Measurements from ENCODE around the gene APOA5. TPM values are rescaled to one million over a fixed set of nuclear protein-coding genes. Genes with fewer than 3 reads are reported as not detected.
"Not testable (repeated sequence)": the region's sequence is repeated elsewhere in the genome, so short reads cannot be mapped to it uniquely, and the experiment has no call there.

APOA5 gene
- total RNA-seq, 1 donor, result not detected

DNA sequence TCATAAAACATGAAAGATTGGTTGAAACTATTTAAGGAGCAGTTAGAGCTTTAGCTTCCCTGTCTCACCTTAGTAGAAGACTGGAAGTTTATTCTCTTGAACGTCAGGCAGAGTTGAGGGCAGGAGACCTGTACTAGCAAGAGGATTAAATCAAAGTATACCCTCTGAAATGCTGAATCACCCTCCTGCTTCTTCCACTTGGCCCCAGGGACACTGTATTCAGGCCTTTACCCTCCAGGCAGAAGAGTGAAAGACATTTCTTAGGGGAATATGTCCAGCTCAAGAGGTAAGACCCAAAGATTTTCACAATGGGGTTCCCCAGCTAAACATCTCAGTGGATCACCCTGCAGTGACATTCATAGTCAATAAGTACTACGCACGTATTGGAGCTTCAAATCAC lies 19.5 kb upstream of the APOA5 start:
- no peak overlapping the region for H3K27ac ChIP-seq (ENCODE audit: low read depth, low read length)
- H2AFZ ChIP-seq (ENCODE audit: low read length), result peak overlapping the region; percentile 23
- H3K9me3 ChIP-seq (ENCODE audit: low read depth, low read length), result no peaks in the 10 kb centered on the region
- no peaks in the 10 kb centered on the region for H4K20me1 ChIP-seq (ENCODE audit: insufficient read depth, low read length)
- no peak for DNase-seq (ENCODE audit: insufficient read length, low spot score, missing footprints)
- H3K4me2 ChIP-seq (ENCODE audit: insufficient read depth, low read length), result no peak overlapping the region
- no peaks in the 10 kb centered on the region for H3K79me2 ChIP-seq (ENCODE audit: insufficient read depth, low read length)
- H3K4me1 ChIP-seq (ENCODE audit: insufficient read depth, low read length), result peaks cover 16% of the 10 kb centered on the region
- TF ChIP-seq, protein P1, sequence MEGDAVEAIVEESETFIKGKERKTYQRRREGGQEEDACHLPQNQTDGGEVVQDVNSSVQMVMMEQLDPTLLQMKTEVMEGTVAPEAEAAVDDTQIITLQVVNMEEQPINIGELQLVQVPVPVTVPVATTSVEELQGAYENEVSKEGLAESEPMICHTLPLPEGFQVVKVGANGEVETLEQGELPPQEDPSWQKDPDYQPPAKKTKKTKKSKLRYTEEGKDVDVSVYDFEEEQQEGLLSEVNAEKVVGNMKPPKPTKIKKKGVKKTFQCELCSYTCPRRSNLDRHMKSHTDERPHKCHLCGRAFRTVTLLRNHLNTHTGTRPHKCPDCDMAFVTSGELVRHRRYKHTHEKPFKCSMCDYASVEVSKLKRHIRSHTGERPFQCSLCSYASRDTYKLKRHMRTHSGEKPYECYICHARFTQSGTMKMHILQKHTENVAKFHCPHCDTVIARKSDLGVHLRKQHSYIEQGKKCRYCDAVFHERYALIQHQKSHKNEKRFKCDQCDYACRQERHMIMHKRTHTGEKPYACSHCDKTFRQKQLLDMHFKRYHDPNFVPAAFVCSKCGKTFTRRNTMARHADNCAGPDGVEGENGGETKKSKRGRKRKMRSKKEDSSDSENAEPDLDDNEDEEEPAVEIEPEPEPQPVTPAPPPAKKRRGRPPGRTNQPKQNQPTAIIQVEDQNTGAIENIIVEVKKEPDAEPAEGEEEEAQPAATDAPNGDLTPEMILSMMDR (IDR thresholded peaks at IDR 0.05; ENCODE audit: extremely low read depth, low read depth, low read length), result no peak
- no peaks in the 10 kb centered on the region for H3K36me3 ChIP-seq (ENCODE audit: insufficient read depth, low read length)
- no peaks in the 10 kb centered on the region for H3K27me3 ChIP-seq (ENCODE audit: insufficient read depth, low read length)
- no peak overlapping the region for H3K4me3 ChIP-seq (ENCODE audit: insufficient read depth, low read length)

DNA sequence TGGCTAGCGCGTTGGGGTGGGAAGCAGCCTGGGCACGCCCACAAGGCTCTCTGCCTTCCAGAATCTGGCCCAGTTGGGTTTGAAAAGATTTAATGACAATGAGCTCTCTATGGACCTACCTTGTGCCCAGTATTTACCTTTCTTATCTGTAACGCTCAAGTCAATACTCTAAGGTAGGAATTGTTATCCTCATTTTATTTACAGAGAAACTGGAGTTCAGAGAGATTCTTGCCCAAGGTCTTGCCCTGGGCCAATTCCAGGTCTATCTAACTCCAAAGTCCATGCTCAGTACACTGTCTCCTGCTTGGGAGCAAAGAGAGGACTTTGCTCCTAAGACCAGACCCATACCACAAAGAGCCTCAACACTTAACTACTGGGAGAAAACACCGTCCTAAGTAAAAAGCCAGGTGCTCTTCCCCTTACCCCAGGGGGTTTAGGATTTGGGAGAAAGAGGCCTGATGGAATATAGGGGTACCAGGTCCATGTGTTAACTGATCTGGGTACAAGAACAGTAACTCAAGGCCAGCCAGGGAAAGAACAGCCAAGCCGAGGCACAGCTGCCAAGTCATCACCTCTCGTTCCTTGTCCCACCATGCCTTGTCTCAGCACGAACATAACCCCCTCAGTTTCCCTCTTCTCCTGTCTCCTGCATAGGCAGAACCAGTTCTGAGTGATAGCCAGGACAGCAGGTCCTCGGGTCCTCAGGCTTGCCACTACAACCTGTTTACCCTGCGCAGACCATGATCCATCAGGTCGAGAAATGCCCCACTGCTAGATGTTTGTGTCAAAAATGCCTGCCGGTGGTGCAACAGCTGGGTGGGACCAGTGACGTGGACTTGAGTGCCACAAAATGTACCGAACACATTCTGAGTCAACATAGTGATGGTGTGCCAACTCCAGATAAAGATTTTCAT lies 16.8 kb upstream of the APOA5 start:
- no peaks in the 10 kb centered on the region for H3K36me3 ChIP-seq (ENCODE audit: insufficient read depth, low read length)
- H3K27ac ChIP-seq (ENCODE audit: low read depth, low read length), result peak overlapping the region; percentile 94
- H3K4me1 ChIP-seq (ENCODE audit: insufficient read depth, low read length), result peaks cover 10% of the 10 kb centered on the region
- peak overlapping the region; percentile 59 for H3K4me2 ChIP-seq (ENCODE audit: insufficient read depth, low read length)
- no peak overlapping the region for H3K4me3 ChIP-seq (ENCODE audit: insufficient read depth, low read length)
- H2AFZ ChIP-seq (ENCODE audit: low read length), result peak overlapping the region; percentile 70
- DNase-seq (ENCODE audit: insufficient read length, low spot score, missing footprints), result no peak
- no peaks in the 10 kb centered on the region for H4K20me1 ChIP-seq (ENCODE audit: insufficient read depth, low read length)
- H3K9me3 ChIP-seq (ENCODE audit: low read depth, low read length), result no peaks in the 10 kb centered on the region
- no peaks in the 10 kb centered on the region for H3K27me3 ChIP-seq (ENCODE audit: insufficient read depth, low read length)
- TF ChIP-seq, protein P1 (IDR thresholded peaks at IDR 0.05; ENCODE audit: extremely low read depth, low read depth, low read length), result no peak
- no peaks in the 10 kb centered on the region for H3K79me2 ChIP-seq (ENCODE audit: insufficient read depth, low read length)

DNA sequence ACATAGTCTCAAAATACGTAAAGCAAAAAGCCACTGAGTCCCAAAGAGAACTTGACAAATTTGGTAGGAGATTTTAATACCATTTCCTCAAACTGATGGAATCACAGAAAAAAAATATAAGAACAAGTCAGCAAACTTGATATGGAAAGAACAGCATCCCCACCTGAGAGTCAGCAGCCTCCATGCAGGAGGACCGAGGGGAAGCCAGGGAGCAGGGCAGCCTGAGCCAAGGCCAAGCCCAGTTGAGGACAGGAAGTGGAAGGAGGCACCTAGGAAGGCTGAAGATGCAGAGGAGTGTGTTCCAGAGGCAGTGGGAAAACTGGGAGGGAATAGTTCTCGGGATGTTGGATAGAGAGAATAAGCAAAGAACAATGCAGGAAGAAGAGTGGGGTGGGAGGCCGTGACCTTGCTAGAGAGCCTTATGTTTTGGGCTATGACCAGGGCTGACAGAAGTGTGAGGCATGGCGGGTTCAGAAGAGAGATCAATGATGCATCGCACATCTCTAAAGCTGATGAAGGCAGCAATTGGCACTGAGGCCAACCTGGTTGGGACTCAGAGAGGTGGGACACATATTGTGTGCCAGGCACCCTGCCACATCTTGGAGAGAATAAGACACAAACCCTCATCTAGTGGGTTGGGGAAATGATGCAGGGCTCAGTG lies 16.1 kb upstream of the APOA5 start:
- H3K36me3 ChIP-seq (ENCODE audit: insufficient read depth, low read length), result no peaks in the 10 kb centered on the region
- no peak overlapping the region for H3K4me3 ChIP-seq (ENCODE audit: insufficient read depth, low read length)
- no peaks in the 10 kb centered on the region for H4K20me1 ChIP-seq (ENCODE audit: insufficient read depth, low read length)
- H3K79me2 ChIP-seq (ENCODE audit: insufficient read depth, low read length), result no peaks in the 10 kb centered on the region
- H3K27me3 ChIP-seq (ENCODE audit: insufficient read depth, low read length), result no peaks in the 10 kb centered on the region
- no peak overlapping the region for H2AFZ ChIP-seq (ENCODE audit: low read length)
- TF ChIP-seq, protein P1 (IDR thresholded peaks at IDR 0.05; ENCODE audit: extremely low read depth, low read depth, low read length), result no peak
- H3K27ac ChIP-seq (ENCODE audit: low read depth, low read length), result peak overlapping the region; percentile 94
- no peak overlapping the region for H3K4me2 ChIP-seq (ENCODE audit: insufficient read depth, low read length)
- peaks cover 10% of the 10 kb centered on the region for H3K4me1 ChIP-seq (ENCODE audit: insufficient read depth, low read length)
- no peaks in the 10 kb centered on the region for H3K9me3 ChIP-seq (ENCODE audit: low read depth, low read length)
- no peak for DNase-seq (ENCODE audit: insufficient read length, low spot score, missing footprints)

DNA sequence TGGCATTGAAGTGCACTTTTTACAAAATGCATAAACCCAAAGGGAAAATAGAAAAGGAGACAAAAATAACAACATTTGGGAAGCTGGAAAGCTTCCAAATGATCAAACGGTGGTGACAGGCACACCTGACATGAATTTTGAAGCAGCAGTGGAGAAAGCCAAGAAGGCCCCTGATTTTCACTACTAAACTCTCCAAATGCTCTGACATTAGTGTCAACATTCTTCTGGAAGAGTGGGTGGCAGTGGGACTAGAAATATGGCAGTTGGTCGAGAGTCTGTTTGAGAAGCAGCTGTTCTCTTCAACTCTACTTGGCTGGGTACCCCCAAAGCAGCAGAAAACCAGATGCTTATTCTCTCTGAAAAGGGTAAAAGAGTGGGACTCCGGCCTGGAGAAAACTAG lies 12.3 kb upstream of the APOA5 start:
- TF ChIP-seq, protein P1 (IDR thresholded peaks at IDR 0.05; ENCODE audit: extremely low read depth, low read depth, low read length), result no peak
- Histone ChIP-seq H3K27me3 (ENCODE audit: insufficient read depth, low read length) (no peaks in the 10 kb centered on the region), H3K9me3 (ENCODE audit: low read depth, low read length) (no peaks in the 10 kb centered on the region), H3K27ac (ENCODE audit: low read depth, low read length) (no peak overlapping the region), H3K4me3 (ENCODE audit: insufficient read depth, low read length) (no peak overlapping the region), H3K4me1 (ENCODE audit: insufficient read depth, low read length) (peaks cover 7% of the 10 kb centered on the region), H3K4me2 (ENCODE audit: insufficient read depth, low read length) (no peak overlapping the region), H2AFZ (ENCODE audit: low read length) (no peak overlapping the region), H4K20me1 (ENCODE audit: insufficient read depth, low read length) (no peaks in the 10 kb centered on the region), H3K79me2 (ENCODE audit: insufficient read depth, low read length) (no peaks in the 10 kb centered on the region), H3K36me3 (ENCODE audit: insufficient read depth, low read length) (no peaks in the 10 kb centered on the region)
- DNase-seq (ENCODE audit: insufficient read length, low spot score, missing footprints), result no peak

DNA sequence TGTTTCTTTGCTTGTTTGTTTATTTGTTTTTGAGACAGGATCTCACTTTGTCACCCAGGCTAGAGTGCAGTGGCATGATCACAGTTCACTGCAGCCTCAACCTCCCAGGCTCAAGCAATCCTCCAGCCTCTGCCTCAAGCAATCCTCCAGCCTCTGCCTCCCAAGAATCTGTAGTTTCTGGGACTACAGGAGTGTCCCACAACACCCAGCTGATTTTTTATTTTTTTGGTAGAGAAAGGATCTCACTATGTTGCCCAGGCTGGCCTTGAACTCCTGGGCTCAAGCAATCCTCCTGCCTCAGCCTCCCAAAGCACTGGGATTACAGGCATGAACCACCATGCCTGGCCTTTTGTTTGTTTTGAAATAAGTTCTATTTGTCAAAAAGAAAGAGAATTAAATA lies 10.0 kb upstream of the APOA5 start:
- not testable (repeated sequence) for H3K79me2 ChIP-seq (ENCODE audit: insufficient read depth, low read length); H3K9me3 ChIP-seq (ENCODE audit: low read depth, low read length); H3K36me3 ChIP-seq (ENCODE audit: insufficient read depth, low read length); H3K27me3 ChIP-seq (ENCODE audit: insufficient read depth, low read length); H3K4me1 ChIP-seq (ENCODE audit: insufficient read depth, low read length); H4K20me1 ChIP-seq (ENCODE audit: insufficient read depth, low read length); H2AFZ ChIP-seq (ENCODE audit: low read length); H3K4me3 ChIP-seq (ENCODE audit: insufficient read depth, low read length); H3K27ac ChIP-seq (ENCODE audit: low read depth, low read length); H3K4me2 ChIP-seq (ENCODE audit: insufficient read depth, low read length); DNase-seq (ENCODE audit: insufficient read length, low spot score, missing footprints)
